ENCODE data around the gene NCOA5.

DNA sequence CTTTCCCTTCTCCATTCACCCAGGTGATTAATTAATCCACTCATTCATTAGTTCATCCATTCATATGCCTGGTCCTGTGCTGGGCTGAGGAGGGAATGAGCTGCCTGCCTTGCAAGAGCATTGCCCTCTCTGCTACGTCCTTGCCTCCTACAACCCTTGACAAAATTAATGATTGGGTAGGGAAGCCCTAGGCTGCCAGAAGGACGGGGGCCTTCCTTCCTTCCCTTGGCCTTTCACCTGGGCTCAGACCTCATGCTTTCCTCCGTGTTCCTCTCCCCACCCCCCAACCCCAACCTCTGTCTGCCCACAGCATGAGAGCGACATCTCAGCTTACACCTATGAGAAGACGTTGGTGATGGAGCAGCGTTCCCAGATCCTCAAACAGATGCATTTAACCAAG lies 35.2 kb downstream of the NCOA5 start:
- TF ChIP-seq POLR2AphosphoS5 (IDR thresholded peaks at IDR 0.05; ENCODE audit: low read depth, low read length) (no peak), POLR2A (IDR thresholded peaks at IDR 0.05; ENCODE audit: low read depth, low read length) (no peak), TAF1 (IDR thresholded peaks at IDR 0.05; ENCODE audit: low read depth, low read length) (no peak)
